ENCODE results near the gene MRM3. TPM values are rescaled to one million over a fixed set of nuclear protein-coding genes. Genes with fewer than 3 reads are reported as not detected.
A peak's percentile ranks its signal among the peaks of the same experiment; 100 is the strongest.
"Not testable (repeated sequence)": the region's sequence is repeated elsewhere in the genome, so short reads cannot be mapped to it uniquely, and the experiment has no call there.

Gene MRM3
- total and polyA plus RNA-seq, 7 donors, result 17.2 to 36.2 (median 25.9) TPM

GRCh38 chr17:826778-827177 is 44.6 kb downstream of the MRM3 start:
- Histone ChIP-seq H3K27ac (no peak overlapping the region), H3K27me3 (ENCODE audit: insufficient read depth in 3 of 3, low read length in 2 of 3) (no peaks in the 10 kb centered on the region), H3K9me3 (no peaks in the 10 kb centered on the region), H3K4me1 (peaks cover 12% of the 10 kb centered on the region), H3K36me3 (ENCODE audit: insufficient read depth in 1 of 2, low read depth in 1 of 2) (peaks cover 0 to 33% of the 10 kb centered on the region in 2 donors), H3K4me3 (no peak overlapping the region)
- intact Hi-C loops (cut with DNase I), result no loop called here
- ATAC-seq (no peak), DNase-seq (no peak)
- 88 to 95% (median 93%) methylated on average over 21 of the region's 21 CpGs for WGBS, 3 donors
- TF ChIP-seq CTCF (IDR thresholded peaks at IDR 0.05), result no peak

GRCh38 chr17:828761-829160 is 46.6 kb downstream of the MRM3 start:
- Histone ChIP-seq H3K9me3 (no peaks in the 10 kb centered on the region), H3K4me1 (peaks cover 10% of the 10 kb centered on the region), H3K27me3 (ENCODE audit: insufficient read depth in 3 of 3, low read length in 2 of 3) (no peaks in the 10 kb centered on the region), H3K27ac (no peak overlapping the region), H3K36me3 (ENCODE audit: insufficient read depth in 1 of 2, low read depth in 1 of 2) (peaks cover 0 to 13% of the 10 kb centered on the region in 2 donors), H3K4me3 (no peak overlapping the region)
- intact Hi-C loops (cut with DNase I), result no loop called here
- ATAC-seq, result no peak
- no peak for DNase-seq
- 75 to 83% (median 80%) methylated on average over 5 of the region's 5 CpGs for WGBS, 3 donors
- TF ChIP-seq CTCF (IDR thresholded peaks at IDR 0.05), result no peak

DNA sequence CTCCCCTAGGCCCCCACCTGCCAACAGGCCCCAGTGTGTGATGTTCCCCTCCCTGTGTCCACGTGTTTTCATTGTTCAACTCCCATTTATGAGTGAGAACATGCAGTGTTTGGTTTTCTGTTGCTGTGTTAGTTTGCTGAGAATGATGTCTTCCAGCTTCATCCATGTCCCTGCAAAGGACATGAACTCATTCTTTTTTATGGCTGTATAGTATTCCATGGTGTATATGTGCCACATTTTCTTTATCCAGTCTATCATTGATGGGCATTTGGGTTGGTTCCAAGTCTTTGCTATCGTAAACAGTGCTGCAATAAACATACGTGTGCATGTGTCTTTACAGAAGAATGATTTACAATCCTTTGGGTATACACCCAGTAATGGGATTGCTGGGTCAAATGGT is 47.5 kb downstream of the MRM3 start:
- intact Hi-C loops (cut with DNase I), result loop anchor here in 1 of 2 donors (5.0 kb wide), 1 partner anchor 48 kb away; no protein-coding TSS in a partner anchor
- WGBS, 3 donors, result 73 to 95% (median 92%) methylated on average over 3 of the region's 3 CpGs

GRCh38 chr17:830381-830780 is 48.2 kb downstream of the MRM3 start:
- DNase-seq, result no peak
- H3K36me3 ChIP-seq (ENCODE audit: insufficient read depth in 1 of 2, low read depth in 1 of 2), result peaks cover 0 to 5% of the 10 kb centered on the region in 2 donors
- peaks cover 15% of the 10 kb centered on the region for H3K4me1 ChIP-seq
- intact Hi-C loops (cut with DNase I), result loop anchor here in 1 of 2 donors (5.0 kb wide), 1 partner anchor 47 kb away; no protein-coding TSS in a partner anchor
- no peaks in the 10 kb centered on the region for H3K9me3 ChIP-seq
- 55 to 62% (median 56%) methylated on average over 19 of the region's 19 CpGs for WGBS, 3 donors
- ATAC-seq, result peak in 3 of 4 donors; percentile 21 to 44 (median 35)
- no peaks in the 10 kb centered on the region for H3K27me3 ChIP-seq (ENCODE audit: insufficient read depth in 3 of 3, low read length in 2 of 3)
- H3K4me3 ChIP-seq, result no peak overlapping the region
- peak overlapping the region; percentile 66 for H3K27ac ChIP-seq
- no peak for TF ChIP-seq CTCF (IDR thresholded peaks at IDR 0.05)

More for the DNA sequence above, 47.5 kb downstream of the MRM3 start:
- not testable (repeated sequence) for H3K4me3 ChIP-seq; ATAC-seq; H3K27me3 ChIP-seq (ENCODE audit: insufficient read depth in 3 of 3, low read length in 2 of 3); H3K9me3 ChIP-seq; DNase-seq
- Histone ChIP-seq H3K4me1 (peaks cover 10% of the 10 kb centered on the region), H3K36me3 (ENCODE audit: insufficient read depth in 1 of 2, low read depth in 1 of 2) (peaks cover 0 to 13% of the 10 kb centered on the region in 2 donors), H3K27ac (peak overlapping the region; percentile 66)

DNA sequence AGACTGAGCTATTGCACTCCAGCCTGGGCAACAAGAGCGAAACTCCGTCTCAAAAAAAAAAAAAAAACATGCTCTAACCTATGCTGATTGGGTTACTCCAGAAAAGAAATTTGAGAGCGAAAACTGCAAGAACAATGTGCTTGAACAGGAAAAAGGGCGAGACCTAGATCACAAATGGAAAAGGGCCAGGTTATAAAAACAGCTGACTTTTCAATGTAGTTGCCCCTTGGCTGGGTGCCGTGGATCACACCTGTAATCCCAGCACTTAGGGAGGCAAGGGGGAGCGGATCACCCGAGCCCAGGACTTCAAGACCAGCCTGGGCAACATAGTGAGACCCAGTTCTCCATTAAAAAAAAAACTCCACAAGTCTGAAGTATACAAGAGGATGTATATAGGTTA is 48.8 kb downstream of the MRM3 start:
- intact Hi-C loops (cut with DNase I), result loop anchor here in 1 of 2 donors (5.0 kb wide), 1 partner anchor 46 kb away; no protein-coding TSS in a partner anchor
- WGBS, 3 donors, result 43 to 75% (median 48%) methylated on average over 7 of the region's 7 CpGs
- H3K4me3 ChIP-seq, result no peak overlapping the region
- peaks cover 17% of the 10 kb centered on the region for H3K4me1 ChIP-seq
- no peaks in the 10 kb centered on the region for H3K27me3 ChIP-seq (ENCODE audit: insufficient read depth in 3 of 3, low read length in 2 of 3)
- H3K9me3 ChIP-seq, result no peaks in the 10 kb centered on the region
- H3K27ac ChIP-seq, result peak overlapping the region; percentile 66
- no peak for ATAC-seq
- no peaks in the 10 kb centered on the region for H3K36me3 ChIP-seq (ENCODE audit: insufficient read depth in 1 of 2, low read depth in 1 of 2)
- TF ChIP-seq CTCF (IDR thresholded peaks at IDR 0.05), result no peak
- DNase-seq, result no peak

Data from psoas muscle (tissue), 8 donors.